DND-41 (cell line): Measurements from ENCODE around the gene DLGAP1.

Experiments used
- ATAC-seq: fragments of 200-7000 bp; cut with Tn5 transposase; 3 replicates; pipeline ENCODE4 v1.9.1; 2021; ENCODE audit warnings: low read depth; ENCODE audit not compliant: insufficient read depth
- DNase-seq: peaks from one replicate; pipeline ENCODE4 v3.0.0-alpha.2; 2020
- H2AFZ ChIP-seq: 2 replicates; pipeline ENCODE4 v1.6.0; 2012; ENCODE audit warnings: low read depth, low read length
- H3K27ac ChIP-seq: 2 replicates; pipeline ENCODE4 v1.5.1; 2012; ENCODE audit warnings: low read length, inconsistent platforms
- H3K27me3 ChIP-seq: fragments of 200-600 bp; sonication (generic); 2 replicates; pipeline ENCODE4 v1.6.0; 2012; ENCODE audit warnings: low read length, mild to moderate bottlenecking, inconsistent platforms; ENCODE audit not compliant: insufficient read depth, poor library complexity
- H3K36me3 ChIP-seq: 2 replicates; pipeline ENCODE4 v1.5.1; 2012; ENCODE audit warnings: low read length, inconsistent platforms; ENCODE audit not compliant: insufficient read depth
- H3K4me1 ChIP-seq: 2 replicates; pipeline ENCODE4 v1.5.1; 2012; ENCODE audit warnings: mild to moderate bottlenecking, low read length; ENCODE audit not compliant: insufficient read depth
- H3K4me2 ChIP-seq: 2 replicates; pipeline ENCODE4 v1.6.0; 2012; ENCODE audit warnings: mild to moderate bottlenecking, moderate library complexity, low read length, inconsistent platforms; ENCODE audit not compliant: insufficient read depth
- H3K4me3 ChIP-seq, 2 experiments: fragments of 200-600 bp in 1 of 2; shearing (Covaris generic) in 1 of 2; 2 replicates each; pipeline ENCODE4 v1.5.1; 2012 to 2016; ENCODE audit warnings: inconsistent platforms in 2 of 2, low read length in 2 of 2, mild to moderate bottlenecking in 2 of 2, low read depth in 1 of 2, moderate library complexity in 1 of 2
- H3K79me2 ChIP-seq: 2 replicates; pipeline ENCODE4 v1.6.0; 2012; ENCODE audit warnings: low read length, inconsistent platforms; ENCODE audit not compliant: insufficient read depth
- H3K9ac ChIP-seq: 2 replicates; pipeline ENCODE4 v1.6.0; 2012; ENCODE audit warnings: low read depth, mild to moderate bottlenecking, inconsistent platforms, low read length, moderate library complexity
- H3K9me3 ChIP-seq: 2 replicates; pipeline ENCODE4 v1.5.1; 2012; ENCODE audit warnings: low read length, moderate library complexity, mild to moderate bottlenecking, inconsistent platforms; ENCODE audit not compliant: insufficient read depth, severe bottlenecking
- H4K20me1 ChIP-seq: 2 replicates; pipeline ENCODE4 v1.6.0; 2012; ENCODE audit warnings: low read length; ENCODE audit not compliant: insufficient read depth
- CTCF ChIP-seq: IDR thresholded peaks from 2 replicates; pipeline ENCODE4 v1.5.1; 2012; ENCODE audit warnings: borderline replicate concordance, low read length, moderate library complexity, mild to moderate bottlenecking; ENCODE audit not compliant: poor library complexity, severe bottlenecking; ENCODE audit errors: extremely low read depth
- EZH2 ChIP-seq: IDR thresholded peaks from 3 replicates; pipeline ENCODE4 v1.6.1; 2012; ENCODE audit warnings: borderline replicate concordance, low read depth, mild to moderate bottlenecking, moderate library complexity, low read length, inconsistent platforms; ENCODE audit not compliant: severe bottlenecking

DLGAP1 gene

GRCh38 chr18:3466872-3467271 lies 988.2 kb downstream of the DLGAP1 start:
- H3K79me2 ChIP-seq: no peaks in the 10 kb centered on the region
- no peak overlapping the region for H2AFZ ChIP-seq
- DNase-seq (peak; percentile 30), ATAC-seq (peak; percentile 79)
- TF ChIP-seq EZH2 (no peak), CTCF (no peak)
- no peak overlapping the region for H3K4me3 ChIP-seq
- H3K27ac ChIP-seq: no peak overlapping the region
- no peak overlapping the region for H3K4me2 ChIP-seq
- H3K9ac ChIP-seq: no peak overlapping the region
- 0 out of 2 replicates have a peak, but pooled peaks cover 3% of the 10 kb centered on the region for H3K4me1 ChIP-seq
- H4K20me1 ChIP-seq: no peaks in the 10 kb centered on the region
- H3K9me3 ChIP-seq: no peaks in the 10 kb centered on the region
- H3K36me3 ChIP-seq: no peaks in the 10 kb centered on the region
- H3K27me3 ChIP-seq: no peaks in the 10 kb centered on the region

- no peaks in the 10 kb centered on the region for H3K79me2 ChIP-seq
- H2AFZ ChIP-seq: no peak overlapping the region
- H3K27ac ChIP-seq: no peak overlapping the region
- DNase-seq (no peak), ATAC-seq (no peak)
- no peak overlapping the region for H3K4me2 ChIP-seq
- H4K20me1 ChIP-seq: no peaks in the 10 kb centered on the region
- H3K4me1 ChIP-seq: 0 out of 2 replicates have a peak, but pooled peaks cover 3% of the 10 kb centered on the region
- H3K9ac ChIP-seq: no peak overlapping the region
- TF ChIP-seq EZH2 (no peak), CTCF (no peak)
- no peak overlapping the region for H3K4me3 ChIP-seq
- H3K9me3 ChIP-seq: no peaks in the 10 kb centered on the region
- no peaks in the 10 kb centered on the region for H3K27me3 ChIP-seq
- peaks cover under 1% of the 10 kb centered on the region; the same call in 1 of the 2 replicates for H3K36me3 ChIP-seq
Observed at GRCh38 chr18:3466045-3466444, 989.1 kb downstream of the DLGAP1 start.

- Histone ChIP-seq H3K79me2 (no peaks in the 10 kb centered on the region), H3K4me1 (0 out of 2 replicates have a peak, but pooled peaks cover 3% of the 10 kb centered on the region), H3K9ac (no peak overlapping the region), H4K20me1 (peaks cover 3% of the 10 kb centered on the region; the same call in 1 of the 2 replicates), H3K4me2 (no peak overlapping the region), H3K9me3 (no peaks in the 10 kb centered on the region), H2AFZ (no peak overlapping the region), H3K27ac (no peak overlapping the region), H3K4me3 (no peak overlapping the region), H3K27me3 (no peaks in the 10 kb centered on the region), H3K36me3 (peaks cover 24% of the 10 kb centered on the region)
- ATAC-seq (no peak), DNase-seq (no peak)
- TF ChIP-seq CTCF (no peak), EZH2 (no peak)
Observed at GRCh38 chr18:3463051-3463450, 992.1 kb downstream of the DLGAP1 start.
